ENCODE measurements around the gene SFMBT1. TPM values are rescaled to one million over a fixed set of nuclear protein-coding genes. Genes with fewer than 3 reads are reported as not detected.

The SFMBT1 gene
- total and polyA plus RNA-seq, 4 donors, result 4.4 to 17.8 (median 10.4) TPM

- WGBS, result 89% methylated on average over 2 of the region's 2 CpGs
Measured at GRCh38 chr3:53009826-53010539, 35.9 kb downstream of the SFMBT1 start.

More at GRCh38 chr3:53009826-53010539, 35.9 kb downstream of the SFMBT1 start:
- Histone ChIP-seq H3K4me3 (ENCODE audit: low read depth in 1 of 3, low read length in 3 of 3) (no peak overlapping the region), H3K36me3 (ENCODE audit: control insufficient read depth in 4 of 4, insufficient read depth in 3 of 4, low read depth in 1 of 4, low read length in 3 of 4) (no peaks in the 10 kb centered on the region), H3K9me3 (ENCODE audit: control insufficient read depth in 4 of 4, low read length in 3 of 4) (no peaks in the 10 kb centered on the region), H3K9ac (ENCODE audit: low read depth in 1 of 2, low read length in 2 of 2) (no peak overlapping the region), H3K27me3 (ENCODE audit: control insufficient read depth in 4 of 4, insufficient read depth in 4 of 4, low read length in 3 of 4) (no peaks in the 10 kb centered on the region), H3K27ac (ENCODE audit: low read depth in 1 of 2, low read length in 2 of 2) (no peak overlapping the region), H3K4me1 (ENCODE audit: control insufficient read depth in 4 of 4, insufficient read depth in 4 of 4, low read length in 3 of 4) (no peaks in the 10 kb centered on the region)
- TF ChIP-seq HNF4G (IDR thresholded peaks at IDR 0.05) (no peak), MAX (IDR thresholded peaks at IDR 0.05) (no peak), ATF3 (IDR thresholded peaks at IDR 0.05) (no peak), REST (IDR thresholded peaks at IDR 0.05) (no peak), NR2F2 (IDR thresholded peaks at IDR 0.05) (no peak), JUND (IDR thresholded peaks at IDR 0.05) (no peak), TAF1 (conservative IDR thresholded peaks at IDR 0.05) (no peak), GABPA (IDR thresholded peaks at IDR 0.05 in 1 of 2, conservative IDR thresholded peaks at IDR 0.05 in 1 of 2) (no peak), RAD21 (IDR thresholded peaks at IDR 0.05) (no peak), YY1 (IDR thresholded peaks at IDR 0.05) (no peak), ZBTB33 (IDR thresholded peaks at IDR 0.05) (no peak), EGR1 (IDR thresholded peaks at IDR 0.05; ENCODE audit: low read depth in 2 of 2) (no peak), FOXA2 (IDR thresholded peaks at IDR 0.05) (no peak), SP1 (IDR thresholded peaks at IDR 0.05) (no peak), FOXA1 (IDR thresholded peaks at IDR 0.05) (no peak), RXRA (IDR thresholded peaks at IDR 0.05) (no peak), HNF4A (conservative IDR thresholded peaks at IDR 0.05) (no peak), CTCF (IDR thresholded peaks at IDR 0.05; ENCODE audit: low read depth, low read length, missing input control) (no peak)
- no peak for DNase-seq (ENCODE audit: low spot score)

Data from liver (tissue), 9 donors.